GM21737 (cell line): ENCODE results near the gene ATRN.
"Not testable (repeated sequence)": the region's sequence is repeated elsewhere in the genome, so short reads cannot be mapped to it uniquely, and the experiment has no call there.

ENCODE experiments used
- ATAC-seq: cut with Tn5 transposase; IDR thresholded peaks from one replicate; pipeline ENCODE4 v1.9.1; 2021; ENCODE audit warnings: mild to moderate bottlenecking, moderate library complexity; ENCODE audit not compliant: unreplicated experiment

Gene ATRN

DNA sequence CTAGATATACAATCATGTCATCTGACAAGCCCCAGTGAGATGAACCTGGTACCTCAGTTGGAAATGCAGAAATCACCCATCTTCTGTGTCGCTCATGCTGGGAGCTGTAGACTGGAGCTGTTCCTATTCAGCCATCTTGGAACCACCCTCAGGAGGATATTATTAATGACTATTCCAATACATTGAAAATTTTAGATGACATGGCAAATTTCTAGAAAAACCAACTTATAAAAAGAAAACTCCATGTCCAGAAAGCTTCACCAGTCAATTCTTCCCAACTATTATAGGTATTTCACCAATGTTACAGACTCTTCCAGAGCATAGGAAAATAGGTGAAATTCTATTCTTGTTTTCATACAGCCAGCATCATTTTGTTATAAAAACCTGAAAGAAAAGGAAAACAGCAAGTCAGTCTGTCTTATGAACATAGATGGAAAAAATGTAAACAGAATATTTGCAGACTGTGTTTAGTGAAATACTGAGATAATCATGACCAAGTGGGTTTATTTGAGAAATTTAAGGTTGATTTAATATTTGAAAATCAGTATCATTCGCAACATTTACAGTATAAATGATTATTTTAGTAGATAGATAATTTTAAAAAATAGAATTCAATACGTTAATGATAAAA, 43.3 kb downstream of the ATRN start:
- ATAC-seq, result no peak

DNA sequence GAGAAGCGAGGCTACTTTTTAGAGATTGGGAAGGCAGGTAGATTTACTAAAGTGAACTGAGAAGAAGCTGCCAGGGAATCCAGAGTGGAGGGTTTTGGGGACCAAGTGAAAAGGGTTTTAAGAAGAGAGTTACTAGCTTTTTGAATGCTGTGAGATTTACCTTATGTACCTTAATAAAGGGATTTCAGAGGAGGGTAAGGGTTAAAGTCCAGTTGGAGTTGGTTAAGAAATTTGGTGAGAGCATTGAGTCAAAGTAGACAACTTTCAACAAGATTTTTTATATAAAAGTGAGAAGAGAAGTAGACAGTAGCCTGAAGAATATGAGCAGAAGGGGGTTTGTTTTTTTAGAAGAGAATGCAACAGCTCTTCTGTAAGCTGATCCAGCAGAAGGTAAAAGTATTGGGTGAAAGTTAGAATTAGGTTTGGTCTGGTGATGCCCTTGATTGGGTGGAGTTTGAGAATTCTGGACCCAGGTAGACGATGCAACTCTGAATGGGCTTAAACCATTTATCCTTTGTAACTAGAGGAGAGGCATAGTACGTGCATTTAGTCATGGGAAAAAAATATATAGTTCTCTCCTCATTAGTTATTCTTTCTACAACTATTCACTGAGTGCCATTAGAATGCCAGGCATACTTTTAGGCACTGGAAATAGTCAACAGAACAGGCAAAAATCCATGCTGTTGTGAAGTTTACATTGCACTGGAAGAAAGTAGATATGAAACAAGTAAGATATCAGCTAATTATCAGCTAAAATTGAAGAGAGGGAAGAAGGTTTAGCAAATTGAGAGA, 44.8 kb downstream of the ATRN start:
- ATAC-seq, result no peak

DNA sequence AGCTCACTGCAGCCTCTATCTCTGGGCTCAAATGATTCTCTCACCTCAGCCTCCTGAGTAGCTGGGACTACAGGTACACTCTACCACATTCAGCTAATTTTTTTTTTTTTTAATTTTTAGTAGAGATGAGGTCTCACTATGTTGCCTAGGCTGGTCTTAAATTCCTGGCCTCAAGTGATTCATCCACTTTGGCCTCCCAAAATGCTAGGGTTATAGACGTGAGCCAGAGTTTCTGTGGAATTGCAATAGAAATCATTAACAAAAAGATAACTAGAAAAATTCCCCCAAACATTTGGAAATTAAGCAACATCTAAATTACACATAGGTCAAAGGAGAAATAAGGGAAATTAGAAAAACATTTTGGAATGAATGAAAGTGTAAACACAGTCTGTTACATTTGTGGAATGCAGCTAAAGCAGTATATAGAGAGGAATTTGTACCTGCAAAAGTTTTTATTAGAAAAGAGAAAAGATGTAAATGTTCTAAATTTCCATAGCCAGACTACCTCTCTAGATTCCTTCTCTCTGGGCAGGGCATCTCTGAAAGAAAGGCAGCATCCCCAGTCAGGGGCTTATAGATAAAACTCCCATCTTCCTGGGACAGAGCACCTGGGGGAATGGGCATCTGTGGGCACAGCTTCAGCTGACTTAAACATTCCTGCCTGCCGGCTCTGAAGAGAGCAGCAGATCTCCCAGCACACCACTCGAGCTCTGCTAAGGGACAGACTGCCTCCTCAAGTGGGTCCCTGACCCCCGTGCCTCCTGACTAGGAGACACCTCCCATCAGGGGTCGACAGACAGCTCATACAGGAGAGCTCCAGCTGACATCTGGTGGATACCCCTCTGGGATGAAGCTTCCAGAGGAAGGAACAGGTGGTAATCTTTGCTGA, 51.3 kb downstream of the ATRN start:
- ATAC-seq, result no peak

DNA sequence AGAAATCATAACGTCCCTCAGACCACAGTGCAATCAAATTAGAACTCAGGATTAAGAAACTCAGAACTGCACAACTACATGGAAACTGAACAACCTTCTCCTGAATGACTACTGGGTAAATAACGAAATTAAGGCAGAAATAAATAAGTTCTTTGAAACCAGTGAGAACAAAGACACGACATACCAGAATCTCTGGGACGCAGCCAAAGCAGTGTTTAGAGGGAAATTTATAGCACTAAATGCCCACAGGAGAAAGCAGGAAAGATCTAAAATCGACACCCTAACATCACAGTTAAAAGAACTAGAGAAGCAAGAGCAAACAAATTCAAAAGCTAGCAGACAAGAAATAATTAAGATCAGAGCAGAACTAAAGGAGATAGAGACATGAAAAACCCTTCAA, 53.9 kb downstream of the ATRN start:
- ATAC-seq, result not testable (repeated sequence)

DNA sequence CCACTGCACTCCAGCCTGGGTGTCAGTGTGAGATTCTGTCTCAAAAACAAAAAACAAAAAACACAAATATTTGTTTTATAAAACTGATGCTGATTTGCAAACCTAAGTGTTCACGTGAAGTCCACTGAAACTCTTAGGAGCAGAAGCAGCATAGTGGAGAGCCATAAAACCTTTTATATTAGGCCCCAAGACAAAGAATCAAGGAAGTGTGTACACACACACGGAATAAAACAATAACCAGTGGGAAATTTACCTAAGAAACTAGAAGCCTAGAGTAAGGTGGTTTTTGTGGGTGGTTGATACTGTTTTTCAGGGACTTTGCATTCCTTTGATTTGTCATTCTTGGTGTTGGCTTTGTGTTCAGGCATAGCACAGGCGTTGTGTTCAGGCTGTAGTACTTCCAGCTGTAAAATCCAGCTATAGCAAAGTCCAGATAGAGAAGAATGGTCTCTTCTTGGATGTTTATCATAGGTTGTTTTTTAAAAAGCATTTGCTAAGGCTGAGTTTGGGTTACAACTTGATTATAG, 61.3 kb downstream of the ATRN start:
- ATAC-seq, result no peak

DNA sequence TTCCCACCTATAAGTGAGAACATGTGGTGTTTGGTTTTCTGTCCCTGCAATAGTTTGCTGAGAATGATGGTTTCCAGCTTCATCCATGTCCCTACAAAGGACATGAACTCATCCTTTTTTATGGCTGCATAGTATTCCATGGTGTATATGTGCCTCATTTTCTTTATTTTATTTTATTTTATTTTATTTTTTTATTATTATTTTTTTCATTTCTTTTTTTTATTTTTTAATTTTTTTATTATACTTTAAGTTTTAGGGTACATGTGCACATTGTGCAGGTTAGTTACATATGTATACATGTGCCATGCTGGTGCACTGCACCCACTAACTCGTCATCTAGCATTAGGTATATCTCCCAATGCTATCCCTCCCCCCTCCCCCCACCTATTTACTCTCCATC, 66.9 kb downstream of the ATRN start:
- ATAC-seq, result not testable (repeated sequence)

DNA sequence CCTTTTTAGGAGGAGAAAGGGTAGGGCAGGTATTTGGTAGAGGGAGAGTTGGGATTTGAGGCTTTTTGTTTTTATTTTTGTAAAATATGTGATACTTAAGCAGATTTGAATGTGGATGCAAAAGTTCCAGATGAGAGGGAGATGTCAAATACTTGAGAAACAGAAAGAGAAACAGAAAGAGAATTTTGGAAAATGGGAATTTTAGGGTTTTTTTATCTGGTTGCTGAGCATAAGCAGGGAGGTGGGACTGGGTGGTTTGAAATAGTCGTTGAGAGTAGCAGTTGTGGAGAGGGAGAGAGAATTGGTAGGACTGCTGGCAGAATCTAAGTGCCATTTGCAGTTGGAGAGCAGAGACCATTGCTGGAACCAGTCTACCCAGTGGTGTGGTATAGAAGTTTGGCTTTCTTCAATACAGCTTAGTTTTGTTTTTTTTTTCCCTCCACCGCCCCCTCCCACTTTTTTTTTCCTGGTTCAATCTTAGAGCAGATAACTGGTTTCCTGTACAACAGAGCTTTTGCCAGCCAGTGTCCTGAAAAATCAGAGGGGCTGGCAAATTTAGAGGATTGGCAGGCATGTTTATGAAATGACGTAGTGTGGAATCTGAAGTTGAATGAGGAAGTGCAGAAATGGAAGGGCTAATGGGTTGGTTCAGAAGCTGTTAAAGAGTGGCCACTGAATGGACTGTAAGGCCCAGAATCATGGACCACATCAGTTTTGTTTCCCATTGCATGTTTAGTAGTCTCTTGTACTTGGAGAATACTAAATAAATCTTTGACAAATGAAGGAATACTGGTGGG, 68.7 kb downstream of the ATRN start:
- ATAC-seq, result no peak

DNA sequence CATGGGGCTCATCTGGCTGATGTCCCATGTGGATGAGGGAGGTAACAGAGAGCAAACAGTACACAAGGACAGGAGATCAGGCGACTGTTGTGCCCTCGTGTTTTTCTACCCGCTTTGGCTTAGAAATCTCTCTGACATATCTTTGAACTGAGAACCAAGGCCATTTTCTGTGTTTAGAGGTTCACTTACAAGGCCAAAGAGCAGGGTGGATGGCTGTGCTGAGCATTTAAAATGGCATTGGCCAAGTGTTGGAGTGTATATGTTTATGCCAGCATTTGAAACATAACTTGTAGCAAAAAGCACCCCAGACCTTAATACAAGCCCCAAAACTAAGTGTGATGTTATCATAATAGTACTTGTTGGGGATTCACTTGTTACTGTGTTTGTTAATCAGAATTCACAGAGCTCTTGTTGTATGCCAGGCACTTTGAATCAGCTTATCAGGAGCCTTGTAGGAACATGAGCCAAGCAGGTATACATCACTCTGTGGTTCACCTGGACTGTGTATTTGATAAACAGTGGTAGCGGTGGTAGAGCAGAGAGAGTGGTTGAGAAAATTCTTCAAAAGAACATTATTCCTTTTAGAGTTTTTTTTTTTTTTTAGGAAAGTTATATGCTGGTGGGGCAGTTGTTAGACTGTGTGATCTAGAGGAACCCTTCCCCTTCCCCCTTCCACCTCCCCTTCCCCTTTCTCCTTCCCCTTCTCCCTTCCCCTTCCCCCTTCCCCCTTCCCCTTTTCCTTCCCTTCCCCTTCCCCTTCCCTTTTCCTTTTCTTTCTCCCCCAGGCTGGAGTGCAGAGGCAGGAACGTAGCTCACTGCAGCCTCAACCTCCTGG, 71.3 kb downstream of the ATRN start:
- ATAC-seq, result no peak

DNA sequence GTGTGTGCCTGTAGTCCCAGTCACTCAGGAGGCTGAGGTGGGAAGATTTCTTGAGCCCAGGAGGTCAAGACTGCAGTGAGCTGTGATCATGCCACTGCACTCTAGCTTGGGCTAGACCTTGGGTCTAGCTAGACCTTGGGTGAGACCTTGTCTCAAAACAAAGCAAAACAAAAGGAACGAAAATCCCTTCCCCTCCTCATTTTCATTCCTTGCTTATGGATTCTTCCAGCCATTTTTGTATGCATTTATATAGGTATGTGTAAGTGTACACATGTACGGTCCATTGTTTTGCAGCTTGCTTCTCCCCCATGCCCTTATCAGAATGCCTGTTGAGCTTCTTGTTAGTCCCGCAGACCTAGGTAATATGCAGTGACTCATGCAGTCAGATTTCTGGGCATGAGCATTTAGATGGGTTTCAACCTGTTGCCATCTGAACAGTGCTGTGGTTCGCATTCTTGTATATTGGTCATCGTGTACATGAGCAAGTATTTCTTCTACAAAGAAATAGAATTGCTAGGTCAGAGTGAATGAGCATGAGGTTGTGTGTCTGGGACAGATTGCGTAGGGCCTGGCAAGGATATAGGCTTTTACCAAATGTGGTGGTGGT, 73.2 kb downstream of the ATRN start:
- ATAC-seq, result no peak

DNA sequence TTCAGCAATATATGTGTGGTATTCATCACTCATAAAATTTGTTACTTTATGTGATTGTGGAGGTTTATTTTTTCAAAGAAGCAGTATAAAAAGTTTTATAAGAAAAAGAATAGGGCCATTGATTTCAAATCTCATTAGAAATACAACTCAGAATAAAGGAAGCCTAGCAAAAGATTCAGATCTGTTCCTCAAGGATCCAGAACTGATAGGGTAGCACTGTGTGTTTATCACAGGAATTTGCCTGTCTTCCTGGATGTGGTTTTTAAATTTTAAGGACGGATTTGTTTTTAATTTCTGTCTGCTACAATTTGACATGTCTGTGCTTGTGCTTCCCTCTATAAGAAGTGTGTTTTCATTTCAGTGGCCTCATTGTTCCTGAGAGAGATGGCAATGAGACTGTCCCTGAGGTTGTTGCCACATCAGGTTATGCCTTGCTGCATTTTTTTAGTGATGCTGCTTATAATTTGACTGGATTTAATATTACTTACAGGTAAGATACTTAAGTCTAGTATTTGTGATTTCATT, 74.6 kb downstream of the ATRN start:
- no peak for ATAC-seq

DNA sequence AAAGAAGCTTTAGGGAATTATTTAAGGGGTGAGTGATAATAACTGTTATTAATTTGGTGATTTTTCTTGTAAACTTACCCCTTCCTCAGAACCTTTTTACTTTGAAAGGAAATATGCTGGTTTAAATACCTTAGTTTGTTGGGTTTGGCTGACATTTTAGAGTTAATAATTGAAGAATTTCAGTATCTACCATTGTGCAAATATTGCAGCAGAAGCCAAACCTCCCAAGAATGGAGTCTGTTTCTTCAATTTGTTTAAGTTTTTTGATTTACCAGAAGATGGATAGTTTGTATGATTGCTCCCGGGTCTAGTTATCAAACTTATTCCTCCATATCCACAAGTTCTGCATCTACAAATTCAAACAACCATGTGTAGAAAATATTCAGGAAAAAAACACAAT, 77.1 kb downstream of the ATRN start:
- no peak for ATAC-seq

DNA sequence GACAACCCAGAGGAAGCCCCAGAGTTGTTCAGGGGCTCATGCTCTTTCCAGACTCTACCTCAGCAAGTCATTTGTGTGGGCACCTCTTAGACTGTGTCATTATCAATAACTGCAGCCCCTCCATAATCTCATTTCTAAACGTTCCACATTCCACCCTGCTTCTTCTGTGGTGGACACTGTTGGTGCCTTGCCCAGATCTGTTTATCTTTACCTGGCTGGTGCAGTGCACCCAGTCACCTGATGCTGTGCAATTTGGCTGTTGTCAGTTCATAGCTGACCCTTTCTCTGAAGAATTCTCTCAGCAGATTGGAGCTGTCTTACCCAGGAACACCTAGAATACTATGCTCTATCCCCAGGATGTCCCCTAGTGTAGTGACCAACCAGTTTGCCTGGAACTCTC, 80.0 kb downstream of the ATRN start:
- no peak for ATAC-seq

DNA sequence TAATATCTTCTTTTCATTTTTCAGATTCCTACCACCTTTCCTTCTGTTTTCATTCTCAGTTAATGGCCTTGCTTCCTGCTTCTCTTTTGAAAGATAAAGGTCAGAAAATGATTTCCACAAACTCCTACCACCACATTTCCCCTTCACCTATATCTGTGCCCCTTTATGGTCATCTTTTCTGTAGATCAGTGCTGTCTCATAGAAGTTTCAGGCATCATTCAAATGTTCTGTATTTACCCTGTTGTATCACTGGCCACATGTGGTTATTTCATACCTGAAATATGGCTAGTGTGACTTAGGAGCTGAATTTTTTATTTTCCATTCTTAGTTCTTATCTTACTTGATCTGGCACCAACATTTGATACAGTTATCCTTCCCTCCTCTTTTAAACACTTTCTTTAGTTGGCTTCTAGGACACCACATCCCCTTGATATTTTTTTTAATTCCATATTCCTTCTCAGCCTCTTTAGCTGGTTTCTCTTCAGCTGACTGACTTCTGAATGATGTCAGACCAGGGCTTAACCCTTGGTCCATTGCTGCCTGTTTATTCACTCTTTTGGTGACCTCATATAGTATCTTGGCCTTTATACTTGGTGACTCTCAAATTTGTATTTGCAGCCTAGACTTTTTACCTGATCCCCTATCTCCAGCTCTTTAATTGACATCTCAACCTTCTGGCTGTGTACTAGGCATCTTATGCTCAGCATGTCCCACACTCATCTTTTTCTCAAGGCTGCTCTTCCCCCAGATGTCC, 81.0 kb downstream of the ATRN start:
- no peak for ATAC-seq

DNA sequence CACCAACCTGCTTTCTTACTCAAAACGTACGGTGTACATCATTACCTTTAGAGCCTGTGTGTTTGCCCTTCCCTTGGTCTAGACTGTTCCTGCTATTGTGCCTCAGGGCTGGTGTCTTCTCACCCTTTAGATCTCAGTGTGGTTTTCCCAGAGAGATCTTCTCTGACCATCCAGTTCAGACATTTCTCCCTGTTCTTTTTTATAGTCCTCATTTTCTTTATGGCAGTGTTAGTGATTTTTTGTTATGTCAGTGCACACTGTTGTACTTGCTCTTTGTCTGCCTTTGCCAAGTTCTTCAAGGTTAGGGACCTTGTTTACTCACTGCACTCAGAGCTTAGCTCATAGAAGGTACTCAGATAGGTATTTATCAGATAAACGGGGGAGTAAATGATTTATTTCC, 82.8 kb downstream of the ATRN start:
- ATAC-seq, result no peak

DNA sequence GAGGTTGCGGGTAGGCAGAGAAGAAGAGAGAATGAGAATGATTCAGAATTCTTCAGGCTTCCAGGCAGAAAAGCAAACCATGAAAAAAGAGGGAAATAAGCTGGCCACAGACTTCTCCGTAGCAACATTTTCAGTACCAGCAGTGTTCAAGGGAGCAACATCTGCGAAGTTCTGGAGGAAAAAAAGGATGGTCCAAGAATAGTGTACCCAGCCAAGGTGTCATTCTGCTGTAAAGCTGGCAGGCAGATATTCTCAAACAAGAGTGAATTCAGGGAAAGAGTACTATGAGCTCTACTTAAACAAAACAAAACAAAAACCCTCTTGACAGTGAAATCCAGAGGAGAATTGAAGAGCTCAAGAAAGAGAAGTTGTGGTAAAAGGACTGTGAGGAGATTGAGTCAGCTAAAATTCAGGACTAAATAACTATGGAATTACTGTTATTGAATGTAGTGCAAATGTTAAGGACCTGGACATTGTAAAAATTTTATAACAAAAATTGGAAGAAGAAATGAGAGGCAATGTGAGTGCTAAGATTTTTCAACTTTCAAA, 86.5 kb downstream of the ATRN start:
- ATAC-seq, result no peak

DNA sequence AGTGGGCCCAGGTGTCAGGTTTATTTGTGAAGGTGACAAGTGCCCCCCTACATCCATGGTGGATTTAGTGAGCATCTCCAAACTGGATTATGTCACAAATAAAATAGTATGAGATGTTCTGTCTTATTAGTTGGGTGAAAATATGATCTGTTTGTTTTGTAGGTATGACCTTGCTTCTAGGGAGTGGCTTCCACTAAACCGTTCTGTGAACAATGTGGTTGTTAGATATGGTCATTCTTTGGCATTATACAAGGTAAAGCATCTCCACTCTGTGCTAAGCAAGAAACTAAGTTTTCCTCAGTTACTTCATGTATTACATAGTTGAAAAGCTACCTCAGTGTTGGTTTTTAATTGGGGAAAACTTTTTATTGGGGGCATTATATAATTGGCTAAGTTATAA, 88.4 kb downstream of the ATRN start:
- no peak for ATAC-seq

DNA sequence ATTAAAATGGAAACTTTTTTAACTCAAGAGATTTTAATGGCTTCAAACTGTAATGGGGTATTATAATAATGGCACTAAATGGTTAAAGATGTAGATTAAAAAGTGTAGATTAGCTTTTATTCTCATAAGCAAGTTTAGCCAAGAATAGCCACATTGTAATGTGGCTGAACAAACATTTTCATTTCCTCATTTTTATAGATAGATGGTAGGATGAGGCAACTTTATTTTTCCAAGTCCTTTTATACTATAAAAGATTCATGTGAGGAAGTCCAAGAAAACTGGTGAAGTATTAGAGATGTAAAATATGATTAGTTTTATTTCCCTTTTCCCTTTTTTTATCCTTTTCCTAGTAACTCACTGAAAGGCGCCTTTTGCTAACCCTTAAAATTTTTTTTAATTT, 88.8 kb downstream of the ATRN start:
- ATAC-seq, result no peak

DNA sequence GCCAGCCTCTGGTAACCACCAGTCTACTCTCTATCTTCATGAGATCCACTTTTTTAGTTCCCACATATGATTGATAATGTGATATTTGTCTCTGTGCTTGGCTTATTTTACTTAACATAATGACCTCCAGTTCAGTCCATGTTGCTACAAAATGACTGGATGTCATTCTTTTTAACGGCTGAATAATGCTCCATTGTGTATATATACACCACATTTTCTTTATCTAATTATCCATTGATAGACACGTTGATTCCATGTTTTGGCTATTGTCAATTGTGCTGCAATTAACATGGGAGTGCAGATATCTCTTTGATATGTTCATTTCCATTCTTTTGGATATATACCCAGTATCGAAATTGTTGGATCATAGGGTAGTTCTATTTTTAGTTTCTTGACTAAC, 89.3 kb downstream of the ATRN start:
- ATAC-seq, result no peak
